ENCODE results near the gene SMARCD2.
"Not testable (repeated sequence)": the region's sequence is repeated elsewhere in the genome, so short reads cannot be mapped to it uniquely, and the experiment has no call there.

The SMARCD2 gene

DNA sequence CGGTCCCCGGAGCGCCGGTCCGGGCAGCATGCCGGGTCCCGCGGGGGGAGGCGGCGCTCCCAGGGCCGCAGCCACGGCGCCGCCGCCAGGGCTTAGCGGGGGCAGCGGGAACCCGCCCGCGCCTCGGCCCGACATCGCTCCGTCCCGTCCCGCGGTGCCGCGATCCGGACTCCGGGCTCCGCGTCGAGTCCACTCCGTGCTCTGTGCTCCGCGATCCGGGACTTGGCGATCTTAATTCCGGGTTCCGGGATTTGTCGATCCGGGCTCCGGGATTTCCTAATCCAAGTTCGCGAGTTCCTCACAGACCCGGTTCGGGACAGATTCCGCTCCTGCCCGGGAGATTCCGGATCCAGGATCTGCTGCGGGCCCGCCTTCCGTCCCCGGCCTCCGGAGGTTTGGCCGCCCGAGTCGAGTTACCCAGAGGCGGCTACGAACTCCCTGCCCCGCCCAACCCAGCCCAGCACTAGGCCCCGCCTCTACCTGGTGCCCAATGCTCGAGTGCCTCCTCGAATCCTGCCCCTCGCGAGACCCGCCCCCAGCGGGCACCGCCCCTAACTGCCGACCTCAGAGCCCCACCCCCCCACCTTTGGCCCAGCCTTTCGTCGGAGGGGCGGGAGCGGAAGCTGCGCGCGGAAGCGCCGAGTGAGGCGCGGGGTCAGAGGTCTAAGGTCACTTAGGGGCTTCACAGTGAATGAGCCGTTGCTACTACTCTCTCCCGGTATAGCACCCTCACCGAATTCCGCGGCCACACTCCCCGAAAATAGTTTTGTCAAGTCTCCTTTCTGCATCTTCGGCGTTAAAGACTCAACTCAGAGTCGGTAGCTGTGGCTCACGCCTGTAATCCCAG, at the start of gene SMARCD2:
Gene SMARCD2 (minus strand): TSS at position 146 of the 847 bp plus-strand sequence. CDS start 11 bp downstream, at position 135.
- DNase-seq (ENCODE audit: low read depth in 2 of 2, low spot score in 1 of 2), result peak; percentile 97 to 99

GRCh38 chr17:63889026-63889848, 46.8 kb upstream of the SMARCD2 start:
- not testable (repeated sequence) for DNase-seq (ENCODE audit: low read depth in 2 of 2, low spot score in 1 of 2)

GRCh38 chr17:63885119-63885518, 42.6 kb upstream of the SMARCD2 start:
- DNase-seq (ENCODE audit: low read depth in 2 of 2, low spot score in 1 of 2), result not testable (repeated sequence)

DNA sequence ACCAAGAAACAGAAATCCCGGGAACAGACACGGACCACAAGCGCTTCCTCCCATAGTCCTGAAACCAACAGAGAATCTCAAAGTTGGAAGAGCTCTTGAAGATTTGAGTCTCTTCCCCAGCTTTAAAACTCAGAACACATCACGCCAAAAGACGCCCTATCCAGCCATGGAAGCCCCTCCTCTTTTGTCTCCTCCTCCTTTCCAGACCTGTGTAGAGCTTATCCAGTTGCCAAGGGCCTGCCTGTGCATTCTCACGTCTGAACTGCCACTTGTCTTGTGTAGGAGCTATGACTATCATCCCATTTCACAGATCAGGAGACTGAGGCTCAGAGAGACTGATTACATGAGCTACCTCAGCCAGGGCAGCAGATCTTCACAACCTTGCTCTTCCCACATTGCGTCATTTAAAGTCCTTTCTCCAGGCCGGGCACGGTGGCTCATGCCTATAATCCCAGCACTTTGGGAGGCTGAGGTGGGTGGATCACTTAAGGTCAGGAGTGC, 40.2 kb upstream of the SMARCD2 start:
- DNase-seq (ENCODE audit: low read depth in 2 of 2, low spot score in 1 of 2), result not testable (repeated sequence)

GRCh38 chr17:63881935-63882601, 39.6 kb upstream of the SMARCD2 start, which contains the start of gene GH2:
Gene GH2, minus strand, starts transcription at chr17:63881944. Its CDS starts 143 bp downstream, at chr17:63881801.
- peak; percentile 28 to 37 for DNase-seq (ENCODE audit: low read depth in 2 of 2, low spot score in 1 of 2)

- DNase-seq (ENCODE audit: low read depth in 2 of 2, low spot score in 1 of 2), result not testable (repeated sequence)
Measured at GRCh38 chr17:63881337-63881736, 38.9 kb upstream of the SMARCD2 start.

- no peak for DNase-seq (ENCODE audit: low read depth in 2 of 2, low spot score in 1 of 2)
Measured at GRCh38 chr17:63880706-63881105, 38.2 kb upstream of the SMARCD2 start.

DNA sequence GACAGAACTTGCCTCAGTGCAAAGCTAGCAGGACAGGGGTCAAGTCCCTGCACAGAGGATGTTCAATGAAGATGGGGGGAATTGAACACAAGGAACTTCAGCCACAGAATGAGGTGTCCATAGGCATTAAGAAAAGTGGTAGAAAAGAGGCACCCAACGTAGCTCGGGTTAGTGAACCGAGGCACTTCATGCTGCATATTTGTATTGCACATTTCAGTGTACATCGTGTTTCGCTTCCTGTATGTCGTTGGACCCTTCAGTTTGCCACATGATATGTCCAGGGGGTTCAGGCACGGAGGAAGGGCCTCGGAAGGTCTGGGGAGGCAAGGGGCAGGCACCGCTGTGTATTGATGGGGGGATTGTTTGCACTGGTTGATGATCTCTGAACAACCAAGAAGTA, 35.9 kb upstream of the SMARCD2 start:
- DNase-seq (ENCODE audit: low read depth in 2 of 2, low spot score in 1 of 2), result not testable (repeated sequence)

- not testable (repeated sequence) for DNase-seq (ENCODE audit: low read depth in 2 of 2, low spot score in 1 of 2)
Measured at GRCh38 chr17:63874693-63875092, 32.2 kb upstream of the SMARCD2 start.

DNA sequence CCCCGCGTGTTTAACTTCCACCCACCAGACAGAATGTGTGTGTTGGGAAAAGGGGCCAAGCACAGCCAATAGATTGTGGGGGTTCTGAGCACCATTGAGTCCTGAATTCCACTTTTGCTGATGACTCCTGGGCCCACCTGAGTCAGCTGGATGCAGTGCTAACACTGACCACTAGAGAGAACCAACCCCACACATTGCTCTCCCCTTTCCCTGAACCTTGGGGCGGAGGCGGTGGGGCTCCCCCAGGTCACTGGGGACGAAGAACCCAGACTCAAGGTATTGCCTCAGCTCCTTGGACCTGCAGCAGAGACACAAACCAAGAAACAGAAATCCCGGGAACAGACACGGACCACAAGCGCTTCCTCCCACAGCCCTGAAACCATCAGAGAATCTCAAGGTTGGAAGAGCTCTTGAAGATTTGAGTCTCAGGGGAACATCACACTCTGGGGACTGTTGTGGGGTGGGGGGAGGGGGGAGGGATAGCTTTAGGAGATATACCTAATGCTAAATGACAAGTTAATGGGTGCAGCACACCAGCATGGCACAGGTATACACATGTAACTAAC, 31.7 kb upstream of the SMARCD2 start:
- not testable (repeated sequence) for DNase-seq (ENCODE audit: low read depth in 2 of 2, low spot score in 1 of 2)

DNA sequence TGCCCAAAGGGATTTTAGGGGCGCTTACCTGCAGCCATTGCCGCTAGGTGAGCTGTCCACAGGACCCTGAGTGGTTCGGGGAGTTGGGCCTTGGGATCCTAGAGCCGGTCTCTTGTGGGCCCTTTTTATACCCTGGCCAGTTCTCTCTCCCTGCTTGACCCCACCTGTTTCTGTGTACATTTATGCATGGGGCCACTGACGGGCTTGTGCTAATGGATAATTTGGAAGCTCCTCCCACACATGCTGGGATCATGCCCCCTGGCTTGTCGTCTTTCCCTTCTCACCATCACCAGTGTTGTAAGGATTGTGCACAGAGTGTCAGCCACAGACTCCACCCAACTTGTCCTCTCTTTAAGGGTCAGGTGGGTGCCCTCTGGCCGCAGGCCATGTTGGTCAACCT, 31.1 kb upstream of the SMARCD2 start, which contains the start of gene CSH2:
Gene CSH2 (minus strand): TSS at position 101 of the 400 bp plus-strand sequence. CDS start 63 bp downstream, at position 38.
- DNase-seq (ENCODE audit: low read depth in 2 of 2, low spot score in 1 of 2), result not testable (repeated sequence)

DNA sequence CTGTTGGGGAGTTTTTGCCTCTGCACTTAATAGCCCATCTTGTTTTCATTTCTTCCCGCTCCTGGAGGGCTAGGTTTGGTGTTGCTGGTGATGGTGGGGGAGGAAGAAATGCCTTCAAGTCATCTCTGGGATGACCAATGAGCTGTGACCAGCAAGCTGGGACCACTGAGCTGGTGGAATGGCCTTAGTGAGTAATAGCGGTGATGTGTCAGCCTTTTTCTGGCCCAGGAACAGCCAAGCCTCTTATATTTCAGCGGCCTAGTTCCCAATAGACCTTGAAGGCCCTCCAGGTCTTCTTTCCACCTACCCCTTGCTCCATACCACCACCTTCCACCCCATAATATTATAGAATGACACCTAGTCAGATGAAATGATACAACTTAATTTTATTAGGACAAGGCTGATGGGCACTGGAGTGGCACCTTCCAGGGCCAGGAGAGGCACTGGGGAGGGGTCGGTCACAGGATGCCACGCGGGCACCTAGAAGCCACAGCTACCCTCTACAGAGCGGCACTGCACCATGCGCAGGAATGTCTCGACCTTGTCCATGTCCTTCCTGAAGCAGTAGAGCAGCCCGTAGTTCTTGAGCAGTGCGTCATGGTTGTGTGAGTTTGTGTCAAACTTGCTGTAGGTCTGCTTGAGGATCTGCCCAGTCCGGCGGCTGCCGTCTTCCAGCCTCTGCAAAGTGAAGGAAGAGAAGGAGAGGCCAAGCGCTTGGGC, 29.3 kb upstream of the SMARCD2 start:
- not testable (repeated sequence) for DNase-seq (ENCODE audit: low read depth in 2 of 2, low spot score in 1 of 2)

DNA sequence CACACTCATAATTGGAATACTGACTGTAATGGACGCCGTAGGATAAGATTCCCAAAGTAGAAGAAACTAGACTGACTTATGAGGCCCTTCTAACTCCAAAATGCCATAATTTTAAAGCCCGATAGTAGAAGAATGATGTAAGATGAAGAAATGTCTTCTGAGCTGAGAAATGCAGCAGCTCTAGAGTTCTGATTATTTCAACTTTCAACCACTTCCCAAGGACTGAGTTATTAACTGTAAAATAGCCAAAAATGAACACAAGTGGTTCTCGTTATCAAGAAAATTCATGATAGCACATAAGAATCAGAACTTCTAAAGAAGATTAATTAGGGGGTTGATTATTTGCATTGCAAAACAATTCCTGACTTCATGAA, 27.8 kb upstream of the SMARCD2 start:
- not testable (repeated sequence) for DNase-seq (ENCODE audit: low read depth in 2 of 2, low spot score in 1 of 2)

DNA sequence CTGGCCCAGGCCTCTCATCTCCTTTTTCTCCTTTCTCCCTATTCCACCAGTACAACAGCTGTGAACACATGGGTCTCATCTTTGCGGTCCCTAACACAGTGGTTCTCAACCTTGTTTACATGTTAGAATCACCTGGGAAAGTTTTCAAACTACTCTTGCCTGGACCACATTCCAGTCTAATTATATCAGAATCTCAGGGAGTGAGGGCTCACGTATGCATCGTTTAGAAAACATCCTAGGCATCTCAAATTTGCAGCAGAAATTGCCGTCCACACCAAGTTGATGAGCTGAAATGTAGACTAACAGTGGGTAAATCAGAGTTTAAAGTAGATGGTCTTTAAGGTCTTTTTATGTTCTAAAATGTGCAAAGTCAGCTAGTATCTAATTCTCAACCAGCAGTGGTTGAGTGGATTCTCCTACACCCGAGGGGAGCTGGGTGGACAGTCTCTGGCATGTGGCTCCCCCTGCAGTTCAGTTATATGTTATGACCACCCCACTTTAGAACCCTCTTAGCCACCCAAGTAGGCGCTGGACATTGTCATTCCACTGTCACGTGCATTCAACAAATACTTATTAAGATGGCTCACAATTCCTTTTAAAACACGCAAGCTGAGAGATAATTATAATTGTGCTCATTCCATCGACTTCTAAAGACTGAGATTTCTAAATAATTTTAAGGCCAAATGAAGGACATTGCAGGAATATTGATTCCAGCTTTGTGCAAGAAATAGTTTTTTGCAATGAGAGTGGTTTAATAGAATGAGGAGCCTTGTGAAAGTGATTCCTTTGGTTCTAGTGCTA, 27.2 kb upstream of the SMARCD2 start:
- not testable (repeated sequence) for DNase-seq (ENCODE audit: low read depth in 2 of 2, low spot score in 1 of 2)

DNA sequence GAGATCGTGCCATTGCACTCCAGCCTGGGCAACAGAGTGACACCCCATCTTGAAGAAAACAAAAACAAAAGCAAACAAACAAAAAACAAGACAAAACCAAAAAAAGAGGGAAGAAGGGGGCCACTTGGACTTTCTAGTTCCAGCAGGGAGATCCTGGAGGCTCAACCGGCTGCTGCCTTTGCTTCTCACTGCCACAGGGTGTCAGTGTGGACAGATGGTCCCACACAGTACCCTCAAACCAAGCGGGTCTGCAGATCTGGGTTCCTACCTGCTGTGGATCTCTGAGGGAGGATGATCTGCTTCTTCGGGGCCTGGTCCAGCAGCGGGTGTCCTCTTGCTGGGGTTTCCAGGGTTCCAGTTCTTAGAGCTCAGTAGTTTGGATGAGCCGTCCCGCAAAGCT, 24.1 kb upstream of the SMARCD2 start:
- DNase-seq (ENCODE audit: low read depth in 2 of 2, low spot score in 1 of 2), result not testable (repeated sequence)

GRCh38 chr17:63859257-63859656, 16.8 kb upstream of the SMARCD2 start:
- DNase-seq (ENCODE audit: low read depth in 2 of 2, low spot score in 1 of 2), result no peak

DNA sequence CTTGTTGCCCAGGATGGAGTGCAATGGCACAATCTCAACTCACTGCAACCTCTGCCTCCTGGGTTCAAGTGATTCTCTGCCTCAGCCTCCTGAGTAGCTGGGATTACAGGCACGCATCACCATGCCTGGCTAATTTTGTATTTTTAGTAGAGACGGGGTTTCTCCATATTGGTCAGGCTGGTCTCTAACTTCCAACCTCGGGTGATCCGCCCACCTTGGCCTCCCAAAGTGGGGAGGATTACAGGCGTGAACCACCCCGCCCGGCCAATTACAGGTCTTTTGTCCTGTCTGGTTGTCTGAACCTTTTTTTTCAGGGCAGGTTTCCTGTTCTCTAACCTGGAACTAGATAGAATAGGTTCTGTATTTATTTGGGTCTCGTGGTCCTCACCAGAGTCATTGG, 13.9 kb upstream of the SMARCD2 start:
- not testable (repeated sequence) for DNase-seq (ENCODE audit: low read depth in 2 of 2, low spot score in 1 of 2)

DNA sequence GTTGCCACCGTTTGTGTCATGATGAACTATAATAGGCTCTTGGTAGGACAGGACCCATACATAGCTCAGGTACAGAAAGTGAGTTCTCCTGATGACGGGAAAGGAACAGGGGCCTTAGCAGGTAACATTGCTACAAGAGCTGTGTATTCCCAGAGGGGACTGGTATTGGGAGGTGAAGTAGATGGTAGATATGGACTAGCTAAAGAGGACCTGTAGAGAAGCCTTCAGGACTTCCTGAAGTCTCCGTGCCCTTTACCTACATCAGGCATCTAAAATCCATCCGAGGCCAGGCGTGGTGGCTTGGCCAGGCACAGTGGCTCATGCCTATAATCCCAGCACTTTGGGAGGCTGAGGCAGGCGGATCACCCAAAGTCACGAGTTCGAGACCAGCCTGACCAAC, 12.7 kb upstream of the SMARCD2 start:
- no peak for DNase-seq (ENCODE audit: low read depth in 2 of 2, low spot score in 1 of 2)

GRCh38 chr17:63854709-63855108, 12.2 kb upstream of the SMARCD2 start:
- no peak for DNase-seq (ENCODE audit: low read depth in 2 of 2, low spot score in 1 of 2)

All from stimulated activated CD8-positive, alpha-beta memory T cell treated with anti-CD3 and anti-CD28 coated beads, Interleukin-4, amount 100 ng/mL, for 1 hour (primary cell).